Measurements from ENCODE around the gene NXT2. TPM values are rescaled to one million over a fixed set of nuclear protein-coding genes. Genes with fewer than 3 reads are reported as not detected.

NXT2 gene
- total RNA-seq: 10 to 100 TPM in 1 of 4 donors, 1 to 10 TPM in 3; 5.4 to 11.2 (median 7.3) TPM

DNA sequence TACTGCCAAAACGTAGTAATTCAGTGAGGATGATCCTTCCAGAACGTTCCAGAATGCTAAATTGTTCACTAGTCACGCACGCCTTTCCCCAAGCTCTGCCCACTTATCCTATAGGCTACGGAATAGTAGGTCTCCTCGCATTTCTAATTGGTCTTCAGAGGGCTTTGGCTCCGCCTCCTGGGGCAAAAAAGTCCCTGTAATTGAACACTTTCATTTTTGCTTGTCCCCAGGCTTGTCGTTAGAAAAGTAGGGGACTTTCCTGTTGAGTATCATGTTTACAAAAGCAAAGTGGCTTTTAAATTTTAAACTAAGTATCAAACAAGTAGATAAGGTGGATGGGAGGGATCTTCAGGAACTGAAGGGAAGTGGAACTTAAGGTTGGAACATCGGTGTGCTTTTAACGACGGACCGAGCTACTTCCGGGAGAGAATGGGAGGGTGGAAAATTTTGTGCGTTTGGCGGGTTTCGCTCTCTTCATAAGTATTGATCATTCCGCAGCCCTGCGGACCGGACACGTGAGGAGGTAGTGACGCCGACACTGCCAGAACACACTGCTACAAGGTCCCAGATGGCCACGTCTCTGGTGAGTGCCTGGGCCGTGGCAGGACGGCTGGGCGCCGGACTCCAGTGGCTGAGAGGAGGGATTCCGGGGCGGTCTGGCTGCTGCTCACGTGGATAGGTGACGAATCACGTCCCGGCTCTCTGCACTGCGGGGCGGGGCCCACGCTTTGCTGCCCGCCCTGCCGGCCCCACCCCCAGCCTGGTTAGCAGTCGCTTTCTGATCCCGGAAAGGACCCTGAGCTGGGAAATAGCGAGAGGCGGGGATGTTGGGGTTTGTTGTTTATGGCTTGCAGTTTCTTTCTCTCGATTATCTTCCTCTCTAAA, at the start of gene NXT2:
Gene NXT2 (plus strand): TSS at position 406 of the 885 bp plus-strand sequence. CDS start 163 bp downstream, at position 569.
- ATAC-seq (ENCODE audit: low FRiP score): peak; percentile 97
- TF ChIP-seq, protein P1, sequence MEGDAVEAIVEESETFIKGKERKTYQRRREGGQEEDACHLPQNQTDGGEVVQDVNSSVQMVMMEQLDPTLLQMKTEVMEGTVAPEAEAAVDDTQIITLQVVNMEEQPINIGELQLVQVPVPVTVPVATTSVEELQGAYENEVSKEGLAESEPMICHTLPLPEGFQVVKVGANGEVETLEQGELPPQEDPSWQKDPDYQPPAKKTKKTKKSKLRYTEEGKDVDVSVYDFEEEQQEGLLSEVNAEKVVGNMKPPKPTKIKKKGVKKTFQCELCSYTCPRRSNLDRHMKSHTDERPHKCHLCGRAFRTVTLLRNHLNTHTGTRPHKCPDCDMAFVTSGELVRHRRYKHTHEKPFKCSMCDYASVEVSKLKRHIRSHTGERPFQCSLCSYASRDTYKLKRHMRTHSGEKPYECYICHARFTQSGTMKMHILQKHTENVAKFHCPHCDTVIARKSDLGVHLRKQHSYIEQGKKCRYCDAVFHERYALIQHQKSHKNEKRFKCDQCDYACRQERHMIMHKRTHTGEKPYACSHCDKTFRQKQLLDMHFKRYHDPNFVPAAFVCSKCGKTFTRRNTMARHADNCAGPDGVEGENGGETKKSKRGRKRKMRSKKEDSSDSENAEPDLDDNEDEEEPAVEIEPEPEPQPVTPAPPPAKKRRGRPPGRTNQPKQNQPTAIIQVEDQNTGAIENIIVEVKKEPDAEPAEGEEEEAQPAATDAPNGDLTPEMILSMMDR (IDR thresholded peaks at IDR 0.05): no peak

DNA sequence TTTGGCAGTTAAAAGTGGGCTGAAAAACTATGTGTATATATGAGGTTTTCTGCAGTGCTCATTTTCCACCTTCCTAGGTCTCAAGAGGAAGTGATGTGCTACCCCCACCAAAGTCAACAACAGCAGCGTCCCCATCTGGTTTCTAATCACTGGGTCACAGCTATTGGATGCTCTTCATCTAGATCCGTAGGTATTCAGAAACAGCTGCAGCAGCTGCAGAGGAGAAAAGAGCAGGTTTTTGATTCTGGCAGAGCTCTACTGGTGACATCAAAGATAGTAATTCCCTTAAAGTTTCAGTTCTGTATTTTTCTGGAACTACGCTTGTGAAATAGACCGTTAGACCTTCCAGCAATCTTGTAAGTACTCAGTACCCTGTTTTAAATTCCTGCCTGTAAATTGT, 49.0 kb upstream of the NXT2 start:
- TF ChIP-seq, protein P1 (IDR thresholded peaks at IDR 0.05): no peak
- DNase-seq (ENCODE audit: low spot score) (no peak), ATAC-seq (ENCODE audit: low FRiP score) (no peak)

More for the DNA sequence above, at the start of gene NXT2:
- peak; percentile 56 for DNase-seq (ENCODE audit: low spot score)

DNA sequence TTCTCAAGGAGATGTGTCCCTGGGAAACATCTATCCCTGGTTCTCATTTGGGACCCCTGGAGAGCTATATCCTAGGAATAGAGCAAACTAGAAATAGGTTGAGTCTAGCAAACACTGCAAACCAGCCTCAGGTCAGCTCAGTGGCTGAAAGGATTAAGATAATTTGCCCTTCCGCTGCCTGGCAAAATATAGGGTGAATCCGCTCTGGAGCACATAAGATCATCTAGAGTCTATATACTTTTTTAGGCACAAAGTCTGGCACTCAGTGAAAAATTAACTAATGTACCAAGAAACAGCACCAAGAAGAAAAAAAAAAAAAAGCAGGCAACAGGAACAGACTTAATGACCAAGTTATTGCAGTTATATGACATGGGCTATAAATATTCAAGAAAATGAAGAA, 47.5 kb upstream of the NXT2 start:
- TF ChIP-seq, protein P1 (IDR thresholded peaks at IDR 0.05): no peak
- ATAC-seq (ENCODE audit: low FRiP score): no peak
- DNase-seq (ENCODE audit: low spot score): no peak

DNA sequence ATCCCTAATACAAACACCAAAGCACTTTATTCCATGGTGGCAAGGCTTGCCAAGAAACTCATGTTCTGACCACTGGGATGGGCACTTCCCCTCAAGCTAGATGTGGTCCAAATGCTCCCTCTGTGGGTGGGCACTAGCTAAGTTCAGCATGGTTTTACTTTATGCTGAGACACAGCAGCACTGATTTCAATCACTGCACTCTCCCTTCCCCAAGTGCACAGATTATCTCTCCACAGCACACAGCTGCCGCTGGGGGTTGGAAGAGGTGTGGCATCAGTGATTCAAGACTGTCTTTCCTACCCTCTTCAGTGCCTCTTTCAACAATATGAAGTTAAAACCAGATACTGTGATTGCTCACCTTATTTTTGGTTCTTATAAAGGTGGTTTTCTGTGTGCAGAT, 38.2 kb upstream of the NXT2 start:
- ATAC-seq (ENCODE audit: low FRiP score) (no peak), DNase-seq (ENCODE audit: low spot score) (no peak)
- TF ChIP-seq, protein P1 (IDR thresholded peaks at IDR 0.05): no peak

DNA sequence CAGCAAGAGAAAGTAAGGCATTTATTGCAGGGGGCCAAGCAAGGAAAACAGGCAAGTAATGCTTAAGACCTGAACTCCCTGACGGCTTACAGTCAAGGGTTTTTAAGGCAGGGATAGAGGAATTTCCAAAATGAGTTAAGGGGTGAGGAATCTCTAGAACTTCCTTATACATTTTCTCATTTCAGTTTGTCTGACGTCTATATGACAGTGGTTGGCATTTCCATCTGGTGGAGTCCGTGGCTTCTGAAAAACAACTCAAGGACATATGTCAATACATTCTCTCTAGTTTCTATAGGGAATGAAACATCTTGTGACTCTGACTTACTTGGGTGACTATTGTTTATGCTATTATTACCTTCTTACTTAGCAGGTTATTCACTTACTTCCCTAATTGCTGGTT, 35.5 kb upstream of the NXT2 start:
- ATAC-seq (ENCODE audit: low FRiP score) (no peak), DNase-seq (ENCODE audit: low spot score) (no peak)
- TF ChIP-seq, protein P1 (IDR thresholded peaks at IDR 0.05): no peak

DNA sequence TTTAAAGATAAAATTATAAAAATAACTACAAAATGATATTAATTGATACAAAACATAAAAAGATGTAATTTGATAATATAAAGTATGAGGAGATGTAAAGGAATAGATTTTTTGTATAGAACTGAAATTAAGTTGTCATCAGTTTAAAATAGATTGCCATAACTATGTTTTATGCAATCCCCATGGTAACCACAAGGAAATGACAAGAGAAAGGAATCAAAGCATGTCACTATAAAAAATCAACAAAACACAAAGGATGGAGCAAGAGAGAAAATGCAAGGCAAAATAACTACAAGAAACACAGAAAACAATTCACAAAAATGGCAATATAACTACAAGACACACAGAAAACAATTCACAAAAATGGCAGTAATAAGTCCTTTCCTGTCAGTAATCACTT, 27.7 kb upstream of the NXT2 start:
- TF ChIP-seq, protein P1 (IDR thresholded peaks at IDR 0.05): no peak
- no peak for DNase-seq (ENCODE audit: low spot score)
- no peak for ATAC-seq (ENCODE audit: low FRiP score)

DNA sequence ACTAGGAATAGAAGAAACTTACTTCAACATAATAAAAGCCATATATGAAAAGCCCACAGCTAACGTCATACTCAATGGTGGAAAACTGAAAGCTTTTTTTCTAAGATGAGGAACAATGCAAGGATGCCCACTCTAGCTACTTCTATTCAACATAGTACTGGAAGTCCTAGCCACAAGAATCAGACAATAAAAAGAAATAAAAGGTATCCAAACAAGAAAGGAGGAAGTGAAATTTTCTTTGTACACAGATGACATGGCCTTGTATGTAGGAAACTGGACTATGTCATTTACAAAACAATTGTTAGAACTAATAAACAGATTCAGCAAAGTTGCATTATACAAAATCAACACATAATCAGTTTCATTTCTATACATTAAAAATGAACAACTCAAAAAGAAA, 25.5 kb upstream of the NXT2 start:
- DNase-seq (ENCODE audit: low spot score) (no peak), ATAC-seq (ENCODE audit: low FRiP score) (no peak)
- TF ChIP-seq, protein P1 (IDR thresholded peaks at IDR 0.05): no peak
